SK-N-SH (cell line): ENCODE results near the gene TRIM27. TPM values are rescaled to one million over a fixed set of nuclear protein-coding genes. Genes with fewer than 3 reads are reported as not detected.

Source experiments
- CTCF ChIA-PET: fragments of 300-600, 350-600 bp; formaldehyde crosslinking; extraction: SDS; loops from one replicate; lab custom pipeline; 2021; lab: Yijun Ruan, JAX
- POLR2A ChIA-PET: fragments of 350-600 bp; sonication (Branson Sonifier 250); formaldehyde crosslinking; extraction: SDS; loops from one replicate; lab custom pipeline; 2020; ENCODE audit warnings: antibody characterized with exemption, inconsistent platforms; lab: Yijun Ruan, JAX
- DNase-seq: peaks from one replicate; pipeline ENCODE4 v3.0.0; 2012
- H2AFZ ChIP-seq: fragments of 200-600 bp; sonication (generic); 2 replicates; pipeline ENCODE4 v1.8.1; 2016; ENCODE audit warnings: antibody characterized with exemption, mild to moderate bottlenecking, low read depth
- H3F3A ChIP-seq: fragments of 200-600 bp; sonication (generic); replicated peaks from 2 replicates; pipeline ENCODE3; 2016; ENCODE audit warnings: antibody characterized with exemption, mild to moderate bottlenecking; ENCODE audit not compliant: insufficient read depth
- H3K27ac ChIP-seq, 2 experiments: fragments of 200-500 bp in 1 of 2; fragments of 200-600 bp in 1 of 2; sonication (Bioruptor generic) in 1 of 2; sonication (generic), shearing (Covaris generic) in 1 of 2; 2 replicates each; pipeline versions ENCODE4 v1.5.1 to v1.6.1; 2014 to 2016; ENCODE audit warnings: low read depth in 2 of 2, inconsistent platforms in 1 of 2, low read length in 1 of 2, mild to moderate bottlenecking in 1 of 2, mixed read lengths in 1 of 2
- H3K27me3 ChIP-seq: fragments of 200-600 bp; sonication (generic), shearing (Covaris generic); 2 replicates; pipeline ENCODE4 v1.6.1; 2016; ENCODE audit warnings: mixed run types; ENCODE audit not compliant: insufficient read depth
- H3K36me3 ChIP-seq, 2 experiments: fragments of 200-500 bp in 1 of 2; fragments of 200-600 bp in 1 of 2; sonication (Bioruptor generic) in 1 of 2; sonication (generic) in 1 of 2; replicated peaks in 1 of 2; 2 replicates each; pipeline versions ENCODE3 to v1.5.1; 2014 to 2016; ENCODE audit warnings: low read length in 1 of 2, mild to moderate bottlenecking in 1 of 2; ENCODE audit not compliant: insufficient read depth in 2 of 2, control insufficient read depth in 1 of 2
- H3K4me1 ChIP-seq, 2 experiments: fragments of 200-500 bp in 1 of 2; fragments of 200-600 bp in 1 of 2; sonication (Bioruptor generic) in 1 of 2; sonication (generic), shearing (Covaris generic) in 1 of 2; 2 replicates each; pipeline versions ENCODE4 v1.5.1 to v1.6.1; 2014 to 2016; ENCODE audit warnings: low read depth in 1 of 2, low read length in 1 of 2, mixed run types in 1 of 2; ENCODE audit not compliant: insufficient read depth in 2 of 2, control insufficient read depth in 1 of 2
- H3K4me2 ChIP-seq: fragments of 200-600 bp; sonication (generic), shearing (Covaris generic); 2 replicates; pipeline ENCODE4 v1.6.1; 2017; ENCODE audit warnings: mixed run types
- H3K4me3 ChIP-seq, 2 experiments: fragments of 200-500 bp in 1 of 2; fragments of 200-600 bp in 1 of 2; sonication (Bioruptor generic) in 1 of 2; sonication (generic), shearing (Covaris generic) in 1 of 2; 2 replicates each; pipeline versions ENCODE4 v1.5.1 to v1.8.1; 2014 to 2016; ENCODE audit warnings: low read depth in 2 of 2, inconsistent platforms in 1 of 2, low read length in 1 of 2, mild to moderate bottlenecking in 1 of 2, mixed read lengths in 1 of 2, moderate library complexity in 1 of 2
- H3K79me2 ChIP-seq: fragments of 200-600 bp; sonication (generic); 2 replicates; pipeline ENCODE4 v1.8.1; 2017; ENCODE audit warnings: mild to moderate bottlenecking; ENCODE audit not compliant: insufficient read depth
- H3K9ac ChIP-seq: fragments of 200-600 bp; sonication (generic); 2 replicates; pipeline ENCODE4 v1.6.1; 2017; ENCODE audit warnings: mixed run types
- H3K9me2 ChIP-seq: fragments of 200-600 bp; sonication (generic); 2 replicates; pipeline ENCODE4 v1.6.1; 2017; ENCODE audit warnings: mixed run types
- H3K9me3 ChIP-seq: fragments of 200-600 bp; sonication (generic); 2 replicates; pipeline ENCODE4 v1.6.1; 2017; ENCODE audit warnings: mixed run types, mild to moderate bottlenecking, moderate library complexity
- H4K20me1 ChIP-seq: fragments of 200-600 bp; sonication (generic); 2 replicates; pipeline ENCODE4 v1.6.1; 2017; ENCODE audit warnings: mild to moderate bottlenecking, mixed run types; ENCODE audit not compliant: insufficient read depth
- EP300 ChIP-seq, 2 experiments: IDR thresholded peaks; 2 replicates each; pipeline versions ENCODE4 v1.4.0 to v1.6.1; 2012; ENCODE audit warnings: borderline replicate concordance in 1 of 2, low read depth in 1 of 2, low read length in 1 of 2
- FOXM1 ChIP-seq: IDR thresholded peaks from 2 replicates; pipeline ENCODE4 v1.4.0; 2012; ENCODE audit warnings: low read depth, mild to moderate bottlenecking
- GABPA ChIP-seq: IDR thresholded peaks from 2 replicates; pipeline ENCODE4 v1.4.0; 2012; ENCODE audit warnings: low read depth, mild to moderate bottlenecking
- GATA2 ChIP-seq: sonication (generic); formaldehyde crosslinking; IDR thresholded peaks from 2 replicates; pipeline ENCODE4 v1.5.0; 2020; ENCODE audit warnings: mild to moderate bottlenecking, missing genetic modification reagents
- MXI1 ChIP-seq: IDR thresholded peaks from 2 replicates; pipeline ENCODE4 v1.6.1; 2012; ENCODE audit warnings: mild to moderate bottlenecking, low read depth, low read length, improper control_type of control experiment
- NFIC ChIP-seq: IDR thresholded peaks from 2 replicates; pipeline ENCODE4 v1.4.0; 2012; ENCODE audit warnings: borderline replicate concordance
- RAD21 ChIP-seq: IDR thresholded peaks from 2 replicates; pipeline ENCODE4 v1.6.1; 2012; ENCODE audit warnings: mild to moderate bottlenecking, low read length
- RFX5 ChIP-seq: IDR thresholded peaks from 2 replicates; pipeline ENCODE4 v1.6.1; 2012; ENCODE audit warnings: mild to moderate bottlenecking, improper control_type of control experiment, low read length
- RXRA ChIP-seq: IDR thresholded peaks from 2 replicates; pipeline ENCODE4 v1.4.0; 2012; ENCODE audit warnings: low read depth, mild to moderate bottlenecking, borderline replicate concordance
- SIN3A ChIP-seq: IDR thresholded peaks from 2 replicates; pipeline ENCODE4 v1.6.1; 2012; ENCODE audit warnings: low read depth, mild to moderate bottlenecking, low read length, moderate library complexity, borderline replicate concordance
- SMC3 ChIP-seq: IDR thresholded peaks from 2 replicates; pipeline ENCODE4 v1.6.1; 2012; ENCODE audit warnings: low read depth, low read length, improper control_type of control experiment
- TCF12 ChIP-seq: IDR thresholded peaks from 2 replicates; pipeline ENCODE4 v1.4.0; 2012
- WGBS: methylation state at CpG from one replicate; pipeline ENCODE4 v1.1.6; 2017; ENCODE audit warnings: low lambda C conversion rate; 5-methylcytosine and 5-hydroxymethylcytosine counted together
- polyA plus RNA-seq, 3 experiments: library from polyadenylated mRNA; depleted of rRNA; stranded (reverse); fragments of >200 nt; gene quantifications; 2 replicates each; pipeline ENCODE4 v1.2.3, GENCODE V29; 2012
- TF ChIP-seq, protein P1 (sequence below): fragments of 200-600 bp; sonication (generic); IDR thresholded peaks from 2 replicates; pipeline ENCODE4 v1.6.1; 2017; ENCODE audit warnings: antibody characterized with exemption, mild to moderate bottlenecking, moderate library complexity
- TF ChIP-seq, protein P2 (sequence below): fragments of 150-350 bp; IDR thresholded peaks from 2 replicates; pipeline ENCODE4 v1.6.1; 2017; ENCODE audit warnings: antibody characterized with exemption, low read length, low read depth, borderline replicate concordance
- TF ChIP-seq, protein P3 (sequence below): IDR thresholded peaks from 2 replicates; pipeline ENCODE4 v1.4.0; 2012; ENCODE audit warnings: low read depth

TRIM27 gene
- polyA plus RNA-seq, 1 of the 3 experiments (the other 2 are of a cell fraction): 43.8 TPM

DNA sequence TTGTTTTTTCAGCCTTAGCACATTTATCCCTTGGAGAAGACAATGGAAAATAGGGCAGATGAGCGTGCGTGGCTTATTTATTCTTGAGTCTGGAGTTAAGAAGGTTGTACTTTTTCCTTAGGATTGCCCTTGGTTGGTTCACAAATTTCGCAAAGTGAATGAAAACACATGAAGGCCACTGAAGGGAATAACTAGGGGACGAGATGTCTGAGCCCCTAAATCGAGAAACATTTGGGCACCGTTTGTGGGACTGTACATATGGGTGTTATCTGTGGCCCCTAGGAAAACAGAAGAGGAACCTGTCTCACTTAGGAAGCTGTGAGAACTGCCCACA, 19.4 kb upstream of the TRIM27 start:
- TF ChIP-seq GATA2 (CRISPR knock-in tag) (no peak), RFX5 (no peak), RAD21 (no peak), SIN3A (no peak), FOXM1 (no peak), EP300 (IDR thresholded peaks at IDR 0.05; ENCODE audit: borderline replicate concordance in 1 of 2, low read depth in 1 of 2, low read length in 1 of 2) (no peak), TCF12 (no peak), RXRA (no peak), NFIC (no peak), SMC3 (no peak)
- TF ChIP-seq, protein P1, sequence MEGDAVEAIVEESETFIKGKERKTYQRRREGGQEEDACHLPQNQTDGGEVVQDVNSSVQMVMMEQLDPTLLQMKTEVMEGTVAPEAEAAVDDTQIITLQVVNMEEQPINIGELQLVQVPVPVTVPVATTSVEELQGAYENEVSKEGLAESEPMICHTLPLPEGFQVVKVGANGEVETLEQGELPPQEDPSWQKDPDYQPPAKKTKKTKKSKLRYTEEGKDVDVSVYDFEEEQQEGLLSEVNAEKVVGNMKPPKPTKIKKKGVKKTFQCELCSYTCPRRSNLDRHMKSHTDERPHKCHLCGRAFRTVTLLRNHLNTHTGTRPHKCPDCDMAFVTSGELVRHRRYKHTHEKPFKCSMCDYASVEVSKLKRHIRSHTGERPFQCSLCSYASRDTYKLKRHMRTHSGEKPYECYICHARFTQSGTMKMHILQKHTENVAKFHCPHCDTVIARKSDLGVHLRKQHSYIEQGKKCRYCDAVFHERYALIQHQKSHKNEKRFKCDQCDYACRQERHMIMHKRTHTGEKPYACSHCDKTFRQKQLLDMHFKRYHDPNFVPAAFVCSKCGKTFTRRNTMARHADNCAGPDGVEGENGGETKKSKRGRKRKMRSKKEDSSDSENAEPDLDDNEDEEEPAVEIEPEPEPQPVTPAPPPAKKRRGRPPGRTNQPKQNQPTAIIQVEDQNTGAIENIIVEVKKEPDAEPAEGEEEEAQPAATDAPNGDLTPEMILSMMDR: no peak
- TF ChIP-seq, protein P2, sequence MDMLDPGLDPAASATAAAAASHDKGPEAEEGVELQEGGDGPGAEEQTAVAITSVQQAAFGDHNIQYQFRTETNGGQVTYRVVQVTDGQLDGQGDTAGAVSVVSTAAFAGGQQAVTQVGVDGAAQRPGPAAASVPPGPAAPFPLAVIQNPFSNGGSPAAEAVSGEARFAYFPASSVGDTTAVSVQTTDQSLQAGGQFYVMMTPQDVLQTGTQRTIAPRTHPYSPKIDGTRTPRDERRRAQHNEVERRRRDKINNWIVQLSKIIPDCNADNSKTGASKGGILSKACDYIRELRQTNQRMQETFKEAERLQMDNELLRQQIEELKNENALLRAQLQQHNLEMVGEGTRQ: no peak
- TF ChIP-seq, protein P3, sequence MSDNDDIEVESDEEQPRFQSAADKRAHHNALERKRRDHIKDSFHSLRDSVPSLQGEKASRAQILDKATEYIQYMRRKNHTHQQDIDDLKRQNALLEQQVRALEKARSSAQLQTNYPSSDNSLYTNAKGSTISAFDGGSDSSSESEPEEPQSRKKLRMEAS: no peak
- CTCF ChIA-PET: no interaction called here
- H3K27ac ChIP-seq: no peak overlapping the region
- peak overlapping the region; percentile 64 to 84 for H3K4me3 ChIP-seq
- peaks cover 0 to 10% of the 10 kb centered on the region in 2 experiments; a peak in 2 of 4 replicates for H3K4me1 ChIP-seq
- no peaks in the 10 kb centered on the region for H3K27me3 ChIP-seq
- H4K20me1 ChIP-seq: no peaks in the 10 kb centered on the region
- H3K36me3 ChIP-seq: no peaks in the 10 kb centered on the region
- H3K4me2 ChIP-seq: peak overlapping the region; percentile 79
- WGBS: 36% methylated on average over 6 of the region's 6 CpGs
- POLR2A ChIA-PET: no interaction called here
- H2AFZ ChIP-seq: no peak overlapping the region
- H3K9ac ChIP-seq: no peak overlapping the region
- DNase-seq: no peak
- H3K9me3 ChIP-seq: no peaks in the 10 kb centered on the region
- no peaks in the 10 kb centered on the region for H3K79me2 ChIP-seq
- H3F3A ChIP-seq: peaks cover 24% of the 10 kb centered on the region
- H3K9me2 ChIP-seq: no peaks in the 10 kb centered on the region

DNA sequence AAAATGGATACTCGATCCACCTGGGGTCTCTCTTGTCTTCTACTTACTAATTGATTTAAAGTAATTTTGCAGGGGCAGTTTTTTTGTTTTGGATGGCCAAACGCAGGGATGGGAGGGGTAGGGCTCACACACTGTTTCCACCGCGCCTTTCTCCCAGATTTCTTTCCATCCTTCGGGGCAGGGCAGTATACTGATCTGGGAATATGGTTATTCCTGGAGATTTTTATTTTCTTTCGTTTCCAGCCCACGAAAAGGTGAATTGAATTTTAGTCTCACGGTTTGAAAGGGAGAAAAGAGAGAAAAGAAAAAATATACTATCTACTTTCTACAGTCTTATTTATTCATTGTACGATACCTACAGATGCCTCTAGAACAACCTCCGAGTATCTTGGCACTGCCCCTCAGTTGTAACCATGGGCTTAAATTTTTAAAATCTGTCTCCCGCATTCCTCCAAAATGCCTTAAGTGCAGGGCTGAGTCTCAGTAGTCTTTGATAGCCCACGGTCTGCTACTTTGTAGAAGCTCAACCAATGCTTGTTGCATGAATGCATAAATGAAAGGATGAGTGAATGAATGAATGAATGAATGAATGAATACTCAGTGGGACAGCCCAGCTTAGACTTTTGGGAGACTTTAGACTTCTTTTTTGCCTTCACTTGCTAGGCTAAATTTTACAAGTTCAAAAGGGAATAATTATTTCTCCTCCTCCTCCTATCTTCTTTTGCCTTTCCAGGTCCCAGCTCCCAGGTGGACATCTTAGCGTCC, 18.1 kb upstream of the TRIM27 start:
- no peaks in the 10 kb centered on the region for H3K9me2 ChIP-seq
- H3K9me3 ChIP-seq: no peaks in the 10 kb centered on the region
- no peaks in the 10 kb centered on the region for H3K27me3 ChIP-seq
- CTCF ChIA-PET: interaction anchor here (1.1 kb wide), 1 partner anchor 40 kb away, joined by 7 read pairs; no protein-coding TSS in a partner anchor
- H3K4me1 ChIP-seq: peaks cover 0 to 10% of the 10 kb centered on the region in 2 experiments; a peak in 2 of 4 replicates
- POLR2A ChIA-PET: interaction anchor here (0.7 kb wide), 1 partner anchor 18 kb away, joined by 3 read pairs; no protein-coding TSS in a partner anchor
- peaks cover 24% of the 10 kb centered on the region for H3F3A ChIP-seq
- WGBS: 4% methylated on average over 13 of the region's 13 CpGs
- peak overlapping the region; percentile 83 to 89 for H3K4me3 ChIP-seq
- H3K79me2 ChIP-seq: no peaks in the 10 kb centered on the region
- peak overlapping the region; percentile 51; the same call in 1 of the 2 replicates for H3K9ac ChIP-seq
- peak overlapping the region; percentile 89 for H3K4me2 ChIP-seq
- H3K36me3 ChIP-seq: no peaks in the 10 kb centered on the region
- peak overlapping the region in 1 of 2 experiments; percentile 68 for H3K27ac ChIP-seq
- H4K20me1 ChIP-seq: no peaks in the 10 kb centered on the region
- peak overlapping the region; percentile 56; the same call in 1 of the 2 replicates for H2AFZ ChIP-seq
- peak; percentile 54 for DNase-seq
- TF ChIP-seq MXI1: 0 out of 2 replicates have a peak, but pooled peaks have one; percentile 11
- no peak for TF ChIP-seq RXRA
- TF ChIP-seq, protein P3: no peak
- no peak for TF ChIP-seq GABPA
- TF ChIP-seq, all 33 proteins: peak for 1
